Nephron (organoid): ENCODE data around the gene MAP4K4.

Experiments
- H3K27ac Mint-ChIP-seq, 3 experiments: 2 replicates each; pipeline ENCODE4 v1.8.0; 2020; ENCODE audit warnings: mixed read lengths in 3 of 3, mild to moderate bottlenecking in 2 of 3, moderate library complexity in 1 of 3
- H3K27me3 Mint-ChIP-seq: 2 replicates; pipeline ENCODE4 v1.8.0; 2021; ENCODE audit warnings: low read depth, mild to moderate bottlenecking, moderate library complexity, mixed read lengths
- H3K36me3 Mint-ChIP-seq: 2 replicates; pipeline ENCODE4 v1.8.0; 2020; ENCODE audit warnings: low read depth, mixed read lengths
- H3K4me1 Mint-ChIP-seq: 2 replicates; pipeline ENCODE4 v1.8.0; 2020; ENCODE audit warnings: mixed read lengths
- H3K4me3 Mint-ChIP-seq, 3 experiments: 2 replicates each; pipeline ENCODE4 v1.8.0; 2020; ENCODE audit warnings: mild to moderate bottlenecking in 3 of 3, mixed read lengths in 3 of 3, moderate library complexity in 2 of 3
- H3K9me3 Mint-ChIP-seq: 2 replicates; pipeline ENCODE4 v1.8.0; 2020; ENCODE audit warnings: mixed read lengths
- TF ChIP-seq, protein P1 (sequence below), 3 experiments: fragments of 200-600 bp; sonication (generic); IDR thresholded peaks; one replicate each; pipeline ENCODE4 v1.5.0; 2021; ENCODE audit warnings: antibody characterized with exemption in 3 of 3; ENCODE audit not compliant: unreplicated experiment in 3 of 3

MAP4K4 gene

DNA sequence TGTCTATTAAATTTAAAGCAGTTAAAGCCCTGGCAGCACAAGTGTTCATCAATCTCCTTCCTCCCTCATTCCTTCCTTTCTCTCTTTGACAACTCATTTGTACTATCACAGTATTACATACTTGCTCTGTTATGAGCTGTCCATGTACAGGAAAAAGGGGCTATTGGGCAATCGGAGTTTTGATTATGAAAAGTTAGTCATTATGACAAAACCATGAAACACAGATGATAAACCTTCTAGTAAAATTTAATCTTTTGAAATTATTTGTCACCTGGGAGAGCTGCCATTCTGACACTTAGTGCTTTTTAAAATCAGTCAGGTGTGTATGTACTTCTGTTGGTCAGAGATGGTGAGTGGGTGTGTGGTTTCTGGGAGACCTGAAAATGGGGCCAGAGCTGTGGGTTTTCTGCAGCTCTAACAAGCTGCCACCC is 39.4 kb downstream of the MAP4K4 start:
- H3K9me3 Mint-ChIP-seq: no peaks in the 10 kb centered on the region
- TF ChIP-seq, protein P1, sequence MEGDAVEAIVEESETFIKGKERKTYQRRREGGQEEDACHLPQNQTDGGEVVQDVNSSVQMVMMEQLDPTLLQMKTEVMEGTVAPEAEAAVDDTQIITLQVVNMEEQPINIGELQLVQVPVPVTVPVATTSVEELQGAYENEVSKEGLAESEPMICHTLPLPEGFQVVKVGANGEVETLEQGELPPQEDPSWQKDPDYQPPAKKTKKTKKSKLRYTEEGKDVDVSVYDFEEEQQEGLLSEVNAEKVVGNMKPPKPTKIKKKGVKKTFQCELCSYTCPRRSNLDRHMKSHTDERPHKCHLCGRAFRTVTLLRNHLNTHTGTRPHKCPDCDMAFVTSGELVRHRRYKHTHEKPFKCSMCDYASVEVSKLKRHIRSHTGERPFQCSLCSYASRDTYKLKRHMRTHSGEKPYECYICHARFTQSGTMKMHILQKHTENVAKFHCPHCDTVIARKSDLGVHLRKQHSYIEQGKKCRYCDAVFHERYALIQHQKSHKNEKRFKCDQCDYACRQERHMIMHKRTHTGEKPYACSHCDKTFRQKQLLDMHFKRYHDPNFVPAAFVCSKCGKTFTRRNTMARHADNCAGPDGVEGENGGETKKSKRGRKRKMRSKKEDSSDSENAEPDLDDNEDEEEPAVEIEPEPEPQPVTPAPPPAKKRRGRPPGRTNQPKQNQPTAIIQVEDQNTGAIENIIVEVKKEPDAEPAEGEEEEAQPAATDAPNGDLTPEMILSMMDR (IDR thresholded peaks at IDR 0.05; ENCODE audit: unreplicated experiment in 3 of 3): no peak

DNA sequence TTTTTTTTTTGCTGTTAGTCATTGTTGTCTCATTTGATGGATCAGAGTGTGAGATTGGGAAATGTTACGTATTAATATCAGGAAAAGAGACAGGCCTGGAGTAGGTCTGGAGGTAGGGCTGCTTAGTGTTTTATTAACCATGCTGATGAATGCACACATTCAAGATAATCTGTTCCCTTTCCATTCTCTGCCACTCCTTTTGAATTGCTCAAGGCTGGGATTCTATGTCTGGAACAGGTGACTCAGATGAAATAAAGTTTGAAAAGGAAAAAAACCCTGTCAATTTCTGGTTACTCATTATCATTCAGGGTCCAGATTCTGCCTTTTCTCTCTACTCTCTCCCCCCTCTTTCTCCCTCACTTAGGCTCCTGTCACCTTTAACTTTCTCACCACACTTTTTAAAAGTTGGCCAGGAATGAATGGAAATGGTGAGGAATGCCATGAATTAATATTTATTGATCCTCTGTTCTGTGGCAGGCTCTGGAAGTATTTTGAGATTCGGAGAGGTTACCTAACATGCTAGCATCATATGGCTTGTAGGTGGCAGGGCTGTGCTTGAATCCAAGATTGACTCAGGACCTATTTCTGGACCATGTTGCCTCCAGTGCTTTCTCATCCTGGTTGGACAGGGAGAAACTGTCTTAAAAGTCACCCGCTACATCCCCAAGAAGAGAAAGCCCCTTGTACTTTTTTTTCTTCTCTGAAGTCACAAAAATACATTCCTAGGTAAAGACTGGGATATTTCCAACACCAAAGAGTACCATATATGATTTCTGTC is 40.2 kb downstream of the MAP4K4 start:
- Mint-ChIP-seq H3K36me3 (no peaks in the 10 kb centered on the region), H3K9me3 (no peaks in the 10 kb centered on the region), H3K27ac (no peak overlapping the region), H3K4me1 (peaks cover 73% of the 10 kb centered on the region), H3K4me3 (no peak overlapping the region), H3K27me3 (no peaks in the 10 kb centered on the region)
- TF ChIP-seq, protein P1 (IDR thresholded peaks at IDR 0.05; ENCODE audit: unreplicated experiment in 3 of 3): no peak

More for the DNA sequence above, 39.4 kb downstream of the MAP4K4 start:
- Mint-ChIP-seq H3K4me1 (peaks cover 71% of the 10 kb centered on the region), H3K4me3 (no peak overlapping the region), H3K36me3 (no peaks in the 10 kb centered on the region), H3K27me3 (no peaks in the 10 kb centered on the region), H3K27ac (peak overlapping the region in 2 of 3 experiments; percentile 33 to 34)

DNA sequence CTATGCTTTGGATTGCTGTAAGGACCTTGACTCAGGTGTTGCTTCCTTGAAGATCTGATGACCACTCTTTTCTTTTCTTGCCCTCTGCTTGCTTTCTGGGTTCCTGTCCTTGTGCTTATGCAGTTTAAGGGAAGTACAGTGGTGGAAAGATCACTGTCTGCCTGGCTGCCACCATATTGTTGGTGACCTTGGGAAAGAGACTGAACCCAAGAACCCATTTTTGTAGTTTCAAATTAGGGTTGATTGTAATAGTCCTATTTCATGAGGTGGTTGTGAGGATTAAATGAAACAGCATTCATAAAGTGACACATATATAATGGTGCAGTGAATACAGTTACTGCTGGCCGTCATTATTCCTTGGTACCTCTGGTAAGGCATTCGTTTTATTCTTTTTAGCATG is 41.1 kb downstream of the MAP4K4 start:
- Mint-ChIP-seq H3K4me3 (no peak overlapping the region), H3K27me3 (no peaks in the 10 kb centered on the region), H3K27ac (peak overlapping the region in 2 of 3 experiments; percentile 18 to 54), H3K36me3 (no peaks in the 10 kb centered on the region), H3K4me1 (peaks cover 70% of the 10 kb centered on the region), H3K9me3 (no peaks in the 10 kb centered on the region)
- TF ChIP-seq, protein P1 (IDR thresholded peaks at IDR 0.05; ENCODE audit: unreplicated experiment in 3 of 3): no peak

DNA sequence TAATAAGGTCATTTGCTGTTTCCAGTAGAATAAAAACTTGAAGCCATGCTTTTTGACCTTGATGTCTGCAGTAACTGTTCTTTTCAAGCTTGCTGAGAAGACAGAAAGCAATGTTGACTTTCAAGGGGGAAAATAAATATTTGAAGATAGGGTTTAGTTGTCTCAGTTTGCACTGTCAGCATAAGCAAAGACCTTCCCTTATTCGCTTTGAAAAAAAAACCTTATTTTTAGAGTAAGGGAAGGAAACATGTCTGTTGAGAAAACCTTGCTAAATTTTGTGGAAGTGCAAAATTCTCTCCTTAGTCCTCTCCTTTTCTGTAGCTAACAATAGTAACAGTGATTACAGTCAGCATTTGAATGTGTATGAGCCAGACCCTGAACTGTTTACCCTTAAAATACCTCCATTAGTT is 43.1 kb downstream of the MAP4K4 start:
- TF ChIP-seq, protein P1 (IDR thresholded peaks at IDR 0.05; ENCODE audit: unreplicated experiment in 3 of 3): no peak
- H3K27me3 Mint-ChIP-seq: no peaks in the 10 kb centered on the region
- H3K4me1 Mint-ChIP-seq: peaks cover 69% of the 10 kb centered on the region
- no peaks in the 10 kb centered on the region for H3K36me3 Mint-ChIP-seq
- H3K27ac Mint-ChIP-seq: peak overlapping the region; percentile 39 to 79 (median 64)
- no peak overlapping the region for H3K4me3 Mint-ChIP-seq
- H3K9me3 Mint-ChIP-seq: no peaks in the 10 kb centered on the region

DNA sequence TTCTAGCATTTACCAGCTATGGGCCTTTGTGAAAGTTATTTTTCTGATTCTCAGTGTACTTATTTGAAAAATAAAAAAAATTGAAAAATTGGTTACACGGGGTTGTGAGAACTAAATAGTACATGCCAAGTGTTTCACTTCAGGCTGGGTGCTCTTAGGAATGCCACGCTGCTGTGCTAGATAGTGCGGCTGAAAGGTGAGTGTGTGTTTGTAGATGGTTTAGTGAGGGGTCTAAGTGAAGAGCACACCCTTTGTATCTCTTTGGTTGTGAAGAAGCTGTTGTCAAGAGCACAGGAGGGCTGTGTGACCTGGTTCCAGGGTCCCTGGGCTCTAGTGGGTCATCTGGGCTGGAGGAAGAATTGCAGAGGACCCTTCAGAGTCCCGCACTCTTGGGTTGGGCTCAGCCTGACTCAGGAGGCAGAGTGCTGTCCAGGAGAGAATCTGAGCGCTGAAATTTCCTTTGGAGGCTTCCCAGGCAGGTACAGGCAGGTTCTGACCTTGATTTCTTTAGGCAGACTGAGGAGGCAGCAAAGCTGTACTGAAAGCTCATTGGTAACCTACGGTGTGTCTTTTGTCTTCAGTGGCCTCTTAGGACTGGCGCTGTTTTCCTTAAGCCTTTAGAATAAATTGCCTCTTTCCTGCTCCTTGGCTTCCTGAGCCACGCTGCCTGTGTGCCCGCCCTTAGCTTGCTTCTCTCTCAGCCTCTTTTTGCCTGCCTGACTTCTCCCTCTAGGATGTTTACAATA is 44.4 kb downstream of the MAP4K4 start:
- peaks cover 67% of the 10 kb centered on the region for H3K4me1 Mint-ChIP-seq
- H3K36me3 Mint-ChIP-seq: no peaks in the 10 kb centered on the region
- no peaks in the 10 kb centered on the region for H3K27me3 Mint-ChIP-seq
- peak overlapping the region; percentile 29 to 44 (median 43) for H3K27ac Mint-ChIP-seq
- no peaks in the 10 kb centered on the region for H3K9me3 Mint-ChIP-seq
- peak overlapping the region in 2 of 3 experiments; percentile 10 to 37 for H3K4me3 Mint-ChIP-seq
- TF ChIP-seq, protein P1 (IDR thresholded peaks at IDR 0.05; ENCODE audit: unreplicated experiment in 3 of 3): no peak
